Brain pericyte (primary cell): ENCODE results near the gene KCNJ9.
"Not testable (repeated sequence)": the region's sequence is repeated elsewhere in the genome, so short reads cannot be mapped to it uniquely, and the experiment has no call there.

Experiments
- DNase-seq: peaks from one replicate; pipeline ENCODE4 v3.0.0-alpha.2; 2012; ENCODE audit warnings: low read depth, low spot score

The KCNJ9 gene

GRCh38 chr1:160081261-160081936 lies at the start of gene KCNJ9:
Gene KCNJ9, plus strand, starts transcription at chr1:160081538. Its CDS starts 2,493 bp downstream, at chr1:160084031.
- no peak for DNase-seq

GRCh38 chr1:160032165-160032820 lies 49.0 kb upstream of the KCNJ9 start:
- no peak for DNase-seq

DNA sequence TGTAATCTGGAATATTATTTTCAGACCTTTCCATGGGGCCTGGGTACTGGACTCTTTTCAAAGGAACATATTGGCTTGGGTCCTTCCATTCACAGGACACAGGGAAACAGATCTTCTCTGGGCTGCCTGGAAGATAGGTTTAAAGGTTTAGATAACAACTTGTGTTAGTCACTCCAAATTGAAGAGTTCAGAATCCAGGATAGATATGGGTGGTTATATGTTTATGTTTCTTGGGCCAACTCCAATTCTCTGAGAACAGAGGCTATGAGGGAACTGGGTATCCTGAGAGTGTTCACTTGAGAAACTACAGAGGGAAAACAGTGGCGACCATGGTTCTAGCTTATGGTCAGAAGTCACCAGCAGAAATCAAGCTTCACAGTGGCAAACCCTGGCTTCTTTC lies 40.9 kb upstream of the KCNJ9 start:
- DNase-seq: no peak

- DNase-seq: no peak
These were observed 37.8 kb upstream of the KCNJ9 start for GRCh38 chr1:160043543-160043942.

DNA sequence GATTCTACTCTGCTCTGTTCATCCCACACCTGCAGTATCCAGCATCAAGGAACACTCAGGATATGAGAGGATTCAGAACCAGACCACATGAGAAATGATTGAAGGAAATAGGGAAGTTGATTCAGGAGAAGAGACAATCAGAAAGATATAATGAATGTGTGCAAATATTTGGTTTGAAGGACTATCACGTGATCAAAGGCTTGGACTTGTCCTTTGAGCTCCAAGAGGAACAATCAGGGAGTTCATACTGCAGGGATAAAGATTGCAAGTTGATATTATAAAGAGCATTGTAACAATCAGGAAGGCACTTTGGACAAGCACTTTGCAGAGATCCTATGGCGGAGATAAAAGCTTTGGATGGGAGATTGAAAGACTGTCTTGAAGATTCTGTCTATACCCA lies 35.7 kb upstream of the KCNJ9 start:
- no peak for DNase-seq

- no peak for DNase-seq
These were observed 34.7 kb upstream of the KCNJ9 start for GRCh38 chr1:160046494-160047110.

DNA sequence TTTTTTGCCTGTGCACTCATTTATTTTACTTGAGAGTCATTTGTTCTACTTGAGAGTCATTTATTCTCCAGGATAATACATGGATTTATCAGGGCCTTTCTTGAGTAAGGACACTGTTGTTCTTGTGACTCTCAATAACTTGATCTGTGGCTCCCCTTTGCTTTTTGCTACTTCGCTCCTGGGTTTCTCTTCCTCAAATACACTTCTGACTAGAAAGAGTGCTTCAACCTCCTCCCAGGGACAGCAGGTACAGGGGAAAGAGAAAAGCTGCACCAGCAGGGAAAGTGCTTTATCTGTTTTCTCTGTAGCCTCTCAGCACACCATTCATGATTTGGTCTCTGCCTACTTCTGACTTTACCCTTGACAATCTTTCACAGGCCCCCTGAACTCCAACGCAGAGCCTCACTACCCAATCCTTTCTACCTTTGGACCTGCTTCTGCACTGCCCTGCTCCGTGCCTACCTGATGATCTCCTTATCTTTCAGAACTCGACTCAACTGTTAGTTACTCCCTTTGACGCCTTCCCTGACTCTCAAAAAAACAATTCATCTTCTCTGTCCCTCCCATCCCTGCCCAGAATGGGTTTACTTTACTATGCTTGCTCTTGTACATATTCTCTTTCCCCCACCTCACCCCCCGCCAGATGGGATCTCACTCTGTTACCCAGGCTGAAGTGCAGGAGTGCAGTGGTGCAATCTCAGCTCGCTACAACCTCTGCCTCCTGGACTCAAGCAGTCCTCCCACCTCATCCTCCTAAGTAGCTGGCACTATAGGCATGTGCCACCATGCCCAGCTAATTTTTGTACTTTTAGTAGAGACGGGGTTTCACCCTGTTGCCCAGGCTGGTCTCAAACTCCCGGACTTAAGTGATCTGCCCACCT lies 34.0 kb upstream of the KCNJ9 start:
- no peak for DNase-seq

- no peak for DNase-seq
These were observed 33.0 kb upstream of the KCNJ9 start for GRCh38 chr1:160048335-160048734.

- no peak for DNase-seq
These were observed 32.2 kb upstream of the KCNJ9 start for GRCh38 chr1:160049101-160049500.

DNA sequence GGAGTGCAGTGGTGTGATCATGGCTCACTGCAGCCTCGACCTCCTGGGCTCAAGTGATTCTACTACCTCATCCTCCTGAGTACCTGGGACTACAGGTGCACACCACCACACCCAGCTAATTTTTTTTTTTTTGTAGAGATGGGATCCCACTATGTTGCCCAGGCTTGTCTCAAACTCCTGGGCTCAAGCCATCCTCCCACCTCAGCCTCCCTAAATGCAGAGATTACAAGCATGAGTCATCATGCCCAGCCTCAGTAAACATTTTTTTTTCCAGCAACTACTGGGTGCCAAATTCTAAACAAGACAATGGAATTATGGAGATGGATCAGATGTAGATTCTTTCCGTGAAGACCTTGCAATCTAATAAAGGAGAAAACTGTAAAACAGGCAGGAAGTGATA lies 31.2 kb upstream of the KCNJ9 start:
- not testable (repeated sequence) for DNase-seq

- DNase-seq: no peak
These were observed 30.7 kb upstream of the KCNJ9 start for GRCh38 chr1:160050619-160051018.

GRCh38 chr1:160052936-160053335 lies 28.4 kb upstream of the KCNJ9 start:
- DNase-seq: no peak

DNA sequence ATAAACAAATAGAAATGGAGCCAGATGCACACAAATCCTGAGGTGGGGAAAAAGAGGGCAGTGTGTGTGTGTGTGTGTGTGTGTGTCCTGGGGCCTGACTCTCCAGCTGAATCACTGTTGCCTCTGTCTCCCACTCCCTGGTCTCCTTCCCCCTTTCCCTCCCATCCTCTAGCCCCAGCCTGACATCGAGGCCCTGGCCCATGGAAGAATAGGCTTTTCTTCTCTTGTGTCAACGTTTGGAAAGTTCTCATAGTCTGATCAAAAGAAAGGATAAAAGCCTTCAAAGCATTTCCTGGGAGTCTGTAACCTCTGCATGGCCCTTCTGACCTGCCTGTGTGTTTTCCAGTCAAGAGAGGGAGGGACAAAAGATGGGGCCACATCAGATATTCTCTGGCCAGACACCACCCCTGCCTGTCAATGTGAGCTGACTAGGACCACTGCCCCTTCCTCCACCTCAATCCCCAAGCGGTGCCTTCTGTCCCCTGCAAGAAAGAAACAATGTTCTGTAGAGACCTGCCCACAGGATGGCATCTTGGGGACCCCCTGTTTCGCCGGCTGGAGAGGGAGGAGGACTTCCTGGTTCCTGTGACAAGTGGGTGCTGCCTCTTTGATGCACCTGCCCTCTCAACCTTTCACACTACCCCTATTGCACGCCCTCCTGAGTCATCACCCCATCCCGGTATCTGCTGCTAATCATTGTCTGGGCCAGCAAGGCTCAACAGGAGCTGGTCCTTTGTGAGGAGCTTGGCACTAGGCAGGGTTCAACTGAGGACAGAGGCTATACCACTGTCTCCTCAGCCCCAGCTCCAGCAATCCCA lies 27.6 kb upstream of the KCNJ9 start:
- no peak for DNase-seq

DNA sequence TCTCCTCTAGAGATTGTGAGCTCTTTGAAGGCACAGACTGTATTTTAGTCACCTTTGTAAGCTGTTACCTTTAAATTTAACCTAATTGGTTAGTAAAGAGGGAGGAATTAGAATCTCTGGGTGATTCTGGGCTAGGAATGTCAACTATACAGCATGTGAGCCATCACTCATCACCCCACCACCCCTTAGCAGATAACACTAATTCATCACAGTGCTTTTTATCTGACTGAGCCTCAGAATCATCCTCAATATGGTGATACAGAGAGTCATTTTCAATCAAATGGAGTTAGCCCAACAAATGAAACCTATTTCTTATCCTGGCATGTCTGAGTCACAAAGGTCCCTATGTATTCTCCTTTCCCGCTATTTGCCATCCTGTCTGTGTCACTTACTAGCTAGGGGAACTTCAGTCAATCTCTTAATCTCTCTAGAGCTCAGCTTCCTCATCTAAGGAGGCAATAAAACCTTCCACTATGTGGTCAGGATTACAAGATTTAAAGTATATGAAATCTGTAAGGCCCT lies 24.6 kb upstream of the KCNJ9 start:
- DNase-seq: no peak

DNA sequence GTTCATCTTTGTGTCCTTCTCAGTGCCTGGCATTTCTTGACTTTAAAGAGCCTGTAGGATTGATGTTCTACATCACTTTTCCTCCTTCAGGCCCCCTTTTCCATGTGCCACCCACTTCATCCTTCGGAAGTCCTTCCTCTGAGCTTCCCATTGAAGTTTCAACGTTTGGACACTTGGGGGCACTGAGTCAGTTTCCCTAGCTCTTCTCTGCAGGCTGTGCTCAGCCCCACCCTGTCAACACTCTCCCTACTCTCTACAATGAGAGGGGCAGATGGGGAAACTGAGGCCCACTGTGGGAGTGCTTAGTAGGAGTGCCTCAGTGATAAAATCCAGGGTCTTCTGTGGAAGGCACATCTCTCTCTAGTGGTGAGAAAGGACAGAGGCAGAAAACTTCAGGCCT lies 23.3 kb upstream of the KCNJ9 start:
- DNase-seq: no peak

DNA sequence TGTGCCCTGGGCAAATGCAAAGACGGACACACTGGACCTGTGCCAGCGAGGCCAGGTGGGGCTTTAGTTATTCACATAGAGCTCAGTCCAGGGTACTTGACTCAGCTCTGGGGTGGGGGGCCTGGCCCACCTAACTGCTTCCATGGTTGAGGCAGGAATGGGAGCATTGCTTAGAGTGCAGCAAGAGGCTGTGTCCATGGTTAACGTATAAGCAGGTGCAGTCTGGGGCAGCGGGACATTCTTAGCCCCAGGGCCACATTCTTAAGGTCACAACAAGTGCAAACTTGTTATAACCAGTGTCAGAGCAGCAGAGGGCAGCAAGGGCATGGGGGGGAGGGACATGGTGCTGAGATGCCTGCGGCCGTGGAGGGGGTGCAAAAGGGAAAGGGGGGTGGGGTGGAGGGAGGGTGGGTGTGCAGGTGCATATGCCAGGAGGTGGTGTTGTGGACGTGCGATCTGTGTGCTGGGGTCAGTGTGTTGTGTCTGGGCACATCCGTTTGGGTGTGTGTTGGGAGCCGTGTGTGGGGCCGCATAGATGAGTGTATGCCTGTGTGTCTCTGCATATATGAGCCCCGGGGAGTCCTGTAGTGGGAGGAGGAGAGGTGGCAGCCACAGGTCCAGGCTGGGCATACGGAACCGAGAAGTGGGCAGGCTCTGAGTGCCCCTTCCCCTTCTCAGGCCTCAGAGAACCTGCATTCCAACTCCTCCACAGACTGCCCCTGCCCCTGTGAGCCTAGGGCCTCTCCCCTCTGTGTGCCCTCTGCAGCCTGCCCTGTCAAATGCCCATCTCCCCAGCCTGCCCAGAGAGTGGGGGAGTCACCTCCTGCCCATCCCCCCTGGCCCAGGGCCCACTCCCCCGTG lies 19.7 kb upstream of the KCNJ9 start:
- no peak for DNase-seq

- DNase-seq: no peak
These were observed 19.2 kb upstream of the KCNJ9 start for GRCh38 chr1:160062230-160062532.

DNA sequence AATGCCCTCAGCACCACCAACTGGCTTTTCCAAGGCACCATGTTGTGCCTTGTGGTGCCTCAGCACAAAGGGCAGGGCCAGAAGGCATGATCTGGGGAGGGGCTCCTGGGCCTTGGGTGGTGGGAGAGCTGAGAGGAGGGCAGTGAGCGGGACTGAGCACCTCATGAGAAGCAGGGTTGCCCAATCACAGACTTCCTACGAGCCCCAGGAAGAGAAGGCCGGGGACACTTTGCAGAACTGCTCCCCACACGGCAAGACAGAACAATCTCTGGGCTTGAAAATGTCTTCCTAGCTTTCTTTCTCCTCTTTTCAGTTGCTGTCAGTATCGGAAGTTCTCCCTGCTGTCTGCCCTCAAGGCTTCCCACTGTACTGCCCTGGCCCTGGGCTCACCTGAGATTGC lies 18.2 kb upstream of the KCNJ9 start:
- DNase-seq: no peak

- DNase-seq: no peak
These were observed 17.2 kb upstream of the KCNJ9 start for GRCh38 chr1:160064164-160064563.

DNA sequence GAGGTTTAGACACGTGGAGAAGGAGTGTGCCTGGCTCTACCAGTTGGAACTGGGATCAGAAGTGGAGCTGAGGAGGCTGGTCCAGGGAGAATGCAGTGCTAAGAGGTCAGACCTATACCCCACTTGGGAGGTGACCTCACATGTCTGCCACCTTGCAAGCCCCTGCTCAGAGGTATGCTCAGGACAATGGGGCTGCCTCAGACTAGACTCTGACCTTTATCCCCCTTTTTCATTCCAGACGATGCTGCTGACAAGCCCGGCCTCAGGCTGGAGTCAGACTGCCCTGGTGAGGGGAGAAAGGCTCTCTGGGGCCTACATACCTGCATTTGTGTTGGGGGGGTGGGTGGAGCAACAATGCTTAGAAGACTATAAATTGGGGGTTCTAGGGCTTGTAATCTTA lies 16.6 kb upstream of the KCNJ9 start:
- no peak for DNase-seq
